GM21447 (cell line): ENCODE data around the gene TREML1.
"Not testable (repeated sequence)": the region's sequence is repeated elsewhere in the genome, so short reads cannot be mapped to it uniquely, and the experiment has no call there.

ENCODE experiments used
- ATAC-seq: cut with Tn5 transposase; IDR thresholded peaks from one replicate; pipeline ENCODE4 v1.9.1; 2021; ENCODE audit not compliant: unreplicated experiment

Gene TREML1

GRCh38 chr6:41153451-41153850, 696 bp downstream of the TREML1 start:
- ATAC-seq, result no peak

GRCh38 chr6:41150671-41151070, 3.5 kb downstream of the TREML1 start:
- no peak for ATAC-seq

- ATAC-seq, result no peak
Measured at GRCh38 chr6:41147917-41148316, 6.2 kb downstream of the TREML1 start.

DNA sequence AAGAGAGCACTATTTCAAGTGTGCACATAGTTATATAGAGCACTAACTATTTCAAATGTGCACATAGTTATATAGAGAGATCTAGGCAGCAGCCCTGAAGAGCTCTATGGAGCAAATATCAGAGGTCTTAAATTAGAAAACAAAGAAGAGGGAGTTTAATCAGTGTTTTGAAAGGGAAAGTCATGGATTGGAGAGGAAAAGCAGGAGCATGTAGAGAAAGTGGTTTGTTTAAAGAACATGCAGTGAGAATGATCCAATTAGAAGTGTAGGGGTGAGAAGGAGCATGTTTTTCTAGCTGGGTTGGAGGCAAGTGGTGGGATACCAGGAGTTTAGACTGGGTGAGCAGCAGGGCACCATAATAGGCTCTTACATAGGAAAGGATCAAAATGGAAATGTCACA, 17.2 kb downstream of the TREML1 start:
- ATAC-seq, result no peak

DNA sequence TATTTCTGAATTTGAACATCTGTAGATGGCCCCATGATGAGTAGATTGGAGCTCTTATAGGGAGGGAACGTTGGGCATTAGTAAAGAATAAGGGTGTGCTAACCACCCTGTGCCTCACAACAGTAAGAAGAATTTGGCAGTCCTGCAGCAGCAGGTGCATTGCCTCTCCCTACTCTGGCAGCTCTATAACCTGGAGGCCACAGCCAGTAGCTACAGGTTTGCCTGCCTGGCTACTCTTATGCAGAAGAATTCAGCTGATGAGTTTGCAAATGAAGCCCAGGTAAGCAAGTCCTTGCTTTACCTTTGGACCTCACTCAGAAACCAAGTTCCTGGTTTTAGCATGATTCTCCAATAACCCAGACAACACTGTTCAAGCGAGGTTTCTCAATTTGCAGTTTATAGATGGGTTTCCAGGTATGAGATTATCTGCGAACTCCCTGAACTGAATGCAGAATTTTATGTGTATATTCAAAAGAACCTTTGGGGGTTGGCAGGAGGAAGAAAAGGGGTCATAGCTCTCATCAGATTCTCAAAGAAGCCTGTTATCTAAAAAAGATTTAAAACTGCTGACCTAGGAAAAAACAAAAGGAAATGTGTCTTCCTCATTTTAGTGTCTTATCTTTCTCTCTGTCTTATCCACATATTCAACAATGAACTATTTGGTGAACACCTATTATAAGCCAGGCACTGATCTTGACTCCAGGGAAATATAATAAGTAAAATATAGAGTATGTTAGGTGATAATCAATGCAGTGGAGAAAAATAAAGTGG, 18.9 kb downstream of the TREML1 start:
- no peak for ATAC-seq

DNA sequence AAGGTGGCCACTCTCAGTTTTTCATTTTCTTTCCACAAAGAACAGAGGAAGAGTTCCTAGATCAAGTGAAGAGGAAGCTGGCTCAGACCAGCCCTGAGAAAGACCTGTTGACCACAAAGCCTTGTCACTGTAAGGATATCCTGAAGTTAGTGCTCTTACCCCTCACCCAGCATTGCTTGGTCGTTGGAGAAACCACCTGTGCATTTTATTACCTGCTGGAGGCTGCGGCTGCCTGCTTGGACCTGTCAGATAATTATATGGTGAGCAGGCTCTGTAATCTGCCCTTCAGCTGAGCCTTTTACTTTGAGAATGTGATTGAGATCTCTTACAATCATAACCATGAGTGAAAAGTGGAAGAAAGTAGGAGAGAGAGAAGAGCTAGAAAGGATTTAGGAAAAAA, 21.9 kb downstream of the TREML1 start:
- no peak for ATAC-seq

DNA sequence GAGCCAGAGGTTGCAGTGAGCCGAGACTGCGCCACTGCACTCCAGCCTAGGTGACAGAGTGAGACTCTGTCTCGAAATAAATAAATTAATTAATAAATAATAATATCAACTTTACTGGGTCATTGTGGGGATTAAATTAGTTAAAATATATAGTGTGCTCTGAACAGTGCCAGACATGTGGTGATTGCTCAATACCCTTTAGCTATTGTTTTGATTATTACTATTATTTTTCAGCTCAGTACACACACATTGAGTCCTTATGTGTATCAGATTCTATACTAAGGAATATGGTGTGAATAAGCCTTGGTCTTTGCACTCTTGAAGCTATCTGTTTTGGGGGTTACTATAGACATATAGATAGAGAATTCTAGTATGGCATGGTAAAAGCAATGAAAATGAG, 28.9 kb downstream of the TREML1 start:
- no peak for ATAC-seq

- no peak for ATAC-seq
Measured at GRCh38 chr6:41122918-41123317, 31.2 kb downstream of the TREML1 start.

GRCh38 chr6:41122373-41122772, 31.8 kb downstream of the TREML1 start:
- no peak for ATAC-seq

DNA sequence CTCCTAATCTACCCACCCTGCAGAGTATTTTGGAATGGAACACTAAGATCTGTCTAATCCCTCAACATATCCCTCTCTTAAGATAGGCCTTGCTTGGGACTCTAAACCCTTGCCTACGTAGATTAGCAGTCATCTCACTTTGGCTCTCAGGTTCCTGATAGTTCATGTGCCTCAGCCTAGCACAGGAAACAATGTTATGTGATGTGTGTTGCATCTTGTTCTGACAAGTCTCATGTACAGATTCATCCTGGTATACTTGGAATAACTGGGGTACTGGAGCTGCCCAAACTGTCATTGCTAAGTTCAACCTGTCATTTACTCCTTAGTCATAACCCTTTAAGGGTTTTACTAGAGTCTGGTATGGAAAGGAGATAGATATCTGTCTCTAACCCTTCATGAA, 34.1 kb downstream of the TREML1 start:
- ATAC-seq, result no peak

- ATAC-seq, result no peak
Measured at GRCh38 chr6:41119508-41119907, 34.6 kb downstream of the TREML1 start.

GRCh38 chr6:41115027-41115426, 39.1 kb downstream of the TREML1 start:
- ATAC-seq, result not testable (repeated sequence)

- ATAC-seq, result no peak
Measured at GRCh38 chr6:41111017-41111416, 43.1 kb downstream of the TREML1 start.

DNA sequence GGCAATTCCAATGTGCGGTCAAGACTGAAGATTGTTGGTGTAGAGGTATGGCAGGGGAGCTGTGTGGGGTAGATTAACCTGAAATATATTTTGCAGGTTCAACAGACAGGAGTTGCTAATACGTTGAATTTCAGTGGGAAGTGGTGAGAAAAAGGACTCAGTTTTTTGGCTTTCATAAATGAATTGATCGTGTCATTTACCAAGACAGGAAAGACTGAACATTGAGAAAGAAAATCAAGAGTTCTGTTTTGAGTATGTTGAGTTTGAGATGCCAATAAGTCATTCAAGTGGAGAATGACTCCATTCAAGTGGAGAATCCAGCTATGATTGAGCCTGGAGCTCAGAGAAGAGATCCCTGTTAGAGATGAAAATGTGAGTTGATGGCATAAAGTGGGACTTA, 50.3 kb downstream of the TREML1 start:
- no peak for ATAC-seq

GRCh38 chr6:41100871-41101287, 53.3 kb downstream of the TREML1 start:
- ATAC-seq, result no peak
